Fibroblast of lung (primary cell): Measurements from ENCODE around the gene WHRN.

Source experiments
- CTCF ChIP-seq, 2 donors: IDR thresholded peaks in 1 of 2; conservative IDR thresholded peaks in 1 of 2; 1 replicate in 1 of 2; 2 replicates in 1 of 2; pipeline ENCODE4 v1.5.1; 2011 to 2012; ENCODE audit warnings: low read length in 2 of 2, control low read depth in 1 of 2, inconsistent platforms in 1 of 2, low read depth in 1 of 2, mild to moderate bottlenecking in 1 of 2
- EZH2 ChIP-seq: IDR thresholded peaks from 2 replicates; pipeline ENCODE4 v1.5.1; 2012; ENCODE audit warnings: low read length, control low read depth, mild to moderate bottlenecking; ENCODE audit errors: missing control alignments

GRCh38 chr9:114388764-114389375 lies 116.4 kb downstream of the WHRN start:
- TF ChIP-seq CTCF (conservative IDR thresholded peaks at IDR 0.05 in 1 of 2, IDR thresholded peaks at IDR 0.05 in 1 of 2; ENCODE audit: low read depth in 1 of 2, low read length in 2 of 2), result no peak
- TF ChIP-seq EZH2, result no peak
